Daoy (cell line): Measurements from ENCODE around the gene NOS1AP. TPM values are rescaled to one million over a fixed set of nuclear protein-coding genes. Genes with fewer than 3 reads are reported as not detected.
"Not testable (repeated sequence)": the region's sequence is repeated elsewhere in the genome, so short reads cannot be mapped to it uniquely, and the experiment has no call there.

Experiments used
- DNase-seq: peaks from one replicate; pipeline ENCODE4 v3.0.0-alpha.2; 2015; ENCODE audit warnings: low read depth
- total RNA-seq: library from RNA; depleted of rRNA; stranded (reverse); fragments of >200 nt; shearing (Covaris generic); gene quantifications from 2 replicates; pipeline ENCODE4 v1.2.3, GENCODE V29; 2014; rRNA removed

Gene NOS1AP
- total RNA-seq, 1 experiment from 2014 or later, result 0.06 TPM

GRCh38 chr1:162405800-162406199 lies 336.3 kb downstream of the NOS1AP start:
- no peak for DNase-seq

- no peak for DNase-seq
Observed at GRCh38 chr1:162406811-162407210, 337.3 kb downstream of the NOS1AP start.

GRCh38 chr1:162407539-162407938 lies 338.0 kb downstream of the NOS1AP start:
- DNase-seq, result no peak

GRCh38 chr1:162412002-162412401 lies 342.5 kb downstream of the NOS1AP start, which contains the start of gene SH2D1B:
Gene SH2D1B, minus strand, starts transcription at chr1:162412136. Its CDS starts 120 bp downstream, at chr1:162412016.
- peak; percentile 85 for DNase-seq

GRCh38 chr1:162416215-162416614 lies 346.7 kb downstream of the NOS1AP start:
- no peak for DNase-seq

GRCh38 chr1:162416909-162417308 lies 347.4 kb downstream of the NOS1AP start:
- no peak for DNase-seq

- no peak for DNase-seq
Observed at GRCh38 chr1:162417650-162418049, 348.2 kb downstream of the NOS1AP start.

GRCh38 chr1:162418584-162418983 lies 349.1 kb downstream of the NOS1AP start:
- DNase-seq, result peak; percentile 11

- not testable (repeated sequence) for DNase-seq
Observed at GRCh38 chr1:162419450-162419931, 350.0 kb downstream of the NOS1AP start.

Other genes starting within 250 kb of the NOS1AP start
- 0.21 and 0.29 TPM in 2 replicates for gene OLFML2B, start 45.8 kb upstream of the NOS1AP start, total RNA-seq